HepG2 (cell line): Measurements from ENCODE around the gene PPP2R5C. TPM values are rescaled to one million over a fixed set of nuclear protein-coding genes. Genes with fewer than 3 reads are reported as not detected.

Experiments used
- ARNT2 ChIP-seq: sonication (generic); formaldehyde crosslinking; IDR thresholded peaks from 2 replicates; pipeline ENCODE4 v1.8.0; 2022; ENCODE audit warnings: mild to moderate bottlenecking, low read depth, missing genetic modification reagents, moderate library complexity
- ATF1 ChIP-seq: IDR thresholded peaks from 2 replicates; pipeline ENCODE4 v1.6.1; 2016; ENCODE audit warnings: mild to moderate bottlenecking, control low read depth
- CREM ChIP-seq, 2 experiments: sonication (generic) in 1 of 2; formaldehyde crosslinking in 1 of 2; IDR thresholded peaks; 2 replicates each; pipeline versions ENCODE4 v1.4.0 to v1.6.1; 2016 to 2020; ENCODE audit warnings: antibody characterized with exemption in 1 of 2, mild to moderate bottlenecking in 1 of 2, missing genetic modification reagents in 1 of 2
- FOXC1 ChIP-seq: sonication (generic); formaldehyde crosslinking; IDR thresholded peaks from 2 replicates; pipeline ENCODE4 v1.8.0; 2022; ENCODE audit warnings: mild to moderate bottlenecking, missing genetic modification reagents, borderline replicate concordance
- MBD4 ChIP-seq: IDR thresholded peaks from 2 replicates; pipeline ENCODE4 v1.6.1; 2012; ENCODE audit warnings: low read length, inconsistent platforms, borderline replicate concordance
- MXI1 ChIP-seq: IDR thresholded peaks from 3 replicates; pipeline ENCODE4 v1.6.1; 2012; ENCODE audit warnings: low read depth, low read length, inconsistent platforms, borderline replicate concordance
- PRPF4 ChIP-seq: fragments of 200-400 bp; formaldehyde crosslinking; IDR thresholded peaks from 2 replicates; pipeline ENCODE4 v1.6.1; 2016; ENCODE audit warnings: low read length, low read depth; ENCODE audit not compliant: poor library complexity, severe bottlenecking
- RAD21 ChIP-seq: fragments of 450-650 bp; formaldehyde crosslinking; IDR thresholded peaks from 2 replicates; pipeline ENCODE4 v1.5.0; 2020; ENCODE audit warnings: mild to moderate bottlenecking
- RFXANK ChIP-seq: IDR thresholded peaks from 2 replicates; pipeline ENCODE4 v1.6.1; 2016
- YEATS2 ChIP-seq: sonication (generic); formaldehyde crosslinking; IDR thresholded peaks from 2 replicates; pipeline ENCODE4 v1.4.0; 2020; ENCODE audit warnings: missing genetic modification reagents, borderline replicate concordance
- ZFP90 ChIP-seq: sonication (generic); formaldehyde crosslinking; IDR thresholded peaks from 2 replicates; pipeline ENCODE4 v1.8.0; 2022; ENCODE audit warnings: missing genetic modification reagents, mild to moderate bottlenecking, inconsistent platforms, borderline replicate concordance
- ZKSCAN1 ChIP-seq: fragments of 150-350 bp; IDR thresholded peaks from 2 replicates; pipeline ENCODE4 v1.6.1; 2014; ENCODE audit warnings: low read length
- ZNF256 ChIP-seq: sonication (generic); formaldehyde crosslinking; conservative IDR thresholded peaks from 2 replicates; pipeline ENCODE4 v1.4.0; 2020; ENCODE audit warnings: missing genetic modification reagents
- ZNF274 ChIP-seq: sonication (generic); formaldehyde crosslinking; IDR thresholded peaks from 2 replicates; pipeline ENCODE4 v1.5.1; 2020; ENCODE audit warnings: mild to moderate bottlenecking, missing genetic modification reagents
- ZNF329 ChIP-seq: sonication (generic); formaldehyde crosslinking; IDR thresholded peaks from 2 replicates; pipeline ENCODE4 v1.9.0; 2021; ENCODE audit warnings: low read depth, mild to moderate bottlenecking, missing genetic modification reagents
- ZNF792 ChIP-seq: IDR thresholded peaks from 2 replicates; pipeline ENCODE4 v1.6.1; 2016
- ZSCAN12 ChIP-seq: sonication (generic); formaldehyde crosslinking; IDR thresholded peaks from 2 replicates; pipeline ENCODE4 v1.9.0; 2021; ENCODE audit warnings: mild to moderate bottlenecking, missing genetic modification reagents
- polyA plus RNA-seq, 8 experiments: library from polyadenylated mRNA; depleted of rRNA in 3 of 8; stranded (reverse) in 7 of 8; unstranded in 1 of 8; fragments of >200 nt; fragmentation: Illumina TruSeq in 4 of 8; extraction: Trizol in 4 of 8; gene quantifications; 2 replicates each; pipeline versions ENCODE4 v1.2.1 to v1.2.3, GENCODE V29; 2011 to 2016; ENCODE audit warnings: low read depth in 4 of 8, missing spikeins in 1 of 8, mixed read lengths in 1 of 8; ENCODE audit not compliant: insufficient read depth in 1 of 8
- total RNA-seq, 5 experiments: library from RNA; depleted of rRNA; stranded (reverse); fragments of >200 nt; fragmentation: Illumina TruSeq; extraction: Trizol; gene quantifications; 2 replicates each; pipeline ENCODE4 v1.2.3, GENCODE V29; 2016; ENCODE audit warnings: low read depth in 1 of 5
- TF ChIP-seq, protein P1 (sequence below): sonication (generic); formaldehyde crosslinking; IDR thresholded peaks from 2 replicates; pipeline ENCODE4 v1.9.0; 2021; ENCODE audit warnings: mild to moderate bottlenecking, missing genetic modification reagents
- TF ChIP-seq, protein P2 (sequence below): sonication (generic); formaldehyde crosslinking; IDR thresholded peaks from 2 replicates; pipeline ENCODE4 v1.4.0; 2020; ENCODE audit warnings: missing genetic modification reagents
- TF ChIP-seq, protein P3 (sequence below): sonication (generic); formaldehyde crosslinking; IDR thresholded peaks from 2 replicates; pipeline ENCODE4 v1.5.1; 2020; ENCODE audit warnings: missing genetic modification reagents, mild to moderate bottlenecking, borderline replicate concordance
- TF ChIP-seq, protein P4 (sequence below): sonication (generic); formaldehyde crosslinking; IDR thresholded peaks from 2 replicates; pipeline ENCODE4 v1.4.0; 2020; ENCODE audit warnings: mild to moderate bottlenecking, missing genetic modification reagents

The PPP2R5C gene
- total and polyA plus RNA-seq, 2 of the 13 experiments (the other 11 are each of a cell fraction or from before 2014, with no cell fraction given), result 74.3 to 78.5 TPM

DNA sequence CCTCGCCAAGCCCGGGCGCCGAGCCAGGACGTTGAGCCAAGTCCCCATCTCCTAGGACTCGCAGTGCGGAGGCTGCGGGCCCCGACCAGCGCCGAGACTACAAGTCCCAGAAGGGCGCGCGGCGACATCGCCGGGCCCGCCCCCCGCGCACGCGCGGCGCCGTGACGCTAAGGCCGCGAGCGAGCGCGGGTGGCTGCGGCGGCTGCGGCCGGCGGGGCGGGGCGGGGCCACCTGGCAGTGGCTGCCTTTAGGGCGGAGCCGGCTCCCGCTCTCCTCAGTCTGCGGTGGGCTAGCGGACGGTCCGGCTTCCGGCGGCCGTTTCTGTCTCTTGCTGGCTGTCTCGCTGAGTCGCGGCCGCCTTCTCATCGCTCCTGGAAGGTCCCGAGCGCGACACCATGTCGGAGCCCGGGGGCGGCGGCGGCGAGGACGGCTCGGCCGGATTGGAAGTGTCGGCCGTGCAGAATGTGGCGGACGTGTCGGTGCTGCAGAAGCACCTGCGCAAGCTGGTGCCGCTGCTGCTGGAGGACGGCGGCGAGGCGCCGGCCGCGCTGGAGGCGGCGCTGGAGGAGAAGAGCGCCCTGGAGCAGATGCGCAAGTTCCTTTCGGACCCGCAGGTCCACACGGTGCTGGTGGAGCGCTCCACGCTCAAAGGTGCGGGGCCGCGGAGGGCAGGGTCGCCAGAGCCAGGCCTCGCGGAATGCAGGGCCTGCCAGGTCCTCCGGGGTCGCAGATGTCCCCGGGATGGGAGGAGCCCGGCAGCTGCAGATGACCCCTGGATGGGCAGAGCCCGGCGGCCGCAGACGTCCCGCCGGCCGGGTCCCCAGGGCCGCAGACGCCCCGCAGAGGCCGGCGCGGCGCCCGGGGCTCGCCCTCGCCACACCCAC is 203.0 kb downstream of the PPP2R5C start, which contains the start of gene DYNC1H1 (continued):
- TF ChIP-seq ZFP90 (CRISPR knock-in tag) (peak; percentile 42; the same call in 1 of the 2 replicates), FOXC1 (CRISPR knock-in tag) (no peak), MXI1 (0 out of 3 replicates have a peak, but pooled peaks have one; percentile 39), PRPF4 (no peak), ZNF274 (peak; percentile 76), RFXANK (CRISPR knock-in tag) (no peak), MBD4 (no peak), ZNF329 (CRISPR knock-in tag) (peak; percentile 73; the same call in 1 of the 2 replicates), ATF1 (no peak), CREM (IDR thresholded peaks at IDR 0.05) (no peak), CREM (CRISPR knock-in tag; IDR thresholded peaks at IDR 0.05) (no peak), RAD21 (CRISPR knock-in tag) (peak; percentile 44; the same call in 1 of the 2 replicates), ZSCAN12 (CRISPR knock-in tag) (no peak; the same call in 1 of the 2 replicates), ZNF792 (no peak), ARNT2 (CRISPR knock-in tag) (peak; percentile 62; the same call in 1 of the 2 replicates), ZKSCAN1 (no peak), YEATS2 (CRISPR knock-in tag) (peak; percentile 58; the same call in 1 of the 2 replicates), ZNF256 (CRISPR knock-in tag) (0 out of 2 replicates have a peak, but pooled peaks have one; percentile 18)
- TF ChIP-seq, protein P1, sequence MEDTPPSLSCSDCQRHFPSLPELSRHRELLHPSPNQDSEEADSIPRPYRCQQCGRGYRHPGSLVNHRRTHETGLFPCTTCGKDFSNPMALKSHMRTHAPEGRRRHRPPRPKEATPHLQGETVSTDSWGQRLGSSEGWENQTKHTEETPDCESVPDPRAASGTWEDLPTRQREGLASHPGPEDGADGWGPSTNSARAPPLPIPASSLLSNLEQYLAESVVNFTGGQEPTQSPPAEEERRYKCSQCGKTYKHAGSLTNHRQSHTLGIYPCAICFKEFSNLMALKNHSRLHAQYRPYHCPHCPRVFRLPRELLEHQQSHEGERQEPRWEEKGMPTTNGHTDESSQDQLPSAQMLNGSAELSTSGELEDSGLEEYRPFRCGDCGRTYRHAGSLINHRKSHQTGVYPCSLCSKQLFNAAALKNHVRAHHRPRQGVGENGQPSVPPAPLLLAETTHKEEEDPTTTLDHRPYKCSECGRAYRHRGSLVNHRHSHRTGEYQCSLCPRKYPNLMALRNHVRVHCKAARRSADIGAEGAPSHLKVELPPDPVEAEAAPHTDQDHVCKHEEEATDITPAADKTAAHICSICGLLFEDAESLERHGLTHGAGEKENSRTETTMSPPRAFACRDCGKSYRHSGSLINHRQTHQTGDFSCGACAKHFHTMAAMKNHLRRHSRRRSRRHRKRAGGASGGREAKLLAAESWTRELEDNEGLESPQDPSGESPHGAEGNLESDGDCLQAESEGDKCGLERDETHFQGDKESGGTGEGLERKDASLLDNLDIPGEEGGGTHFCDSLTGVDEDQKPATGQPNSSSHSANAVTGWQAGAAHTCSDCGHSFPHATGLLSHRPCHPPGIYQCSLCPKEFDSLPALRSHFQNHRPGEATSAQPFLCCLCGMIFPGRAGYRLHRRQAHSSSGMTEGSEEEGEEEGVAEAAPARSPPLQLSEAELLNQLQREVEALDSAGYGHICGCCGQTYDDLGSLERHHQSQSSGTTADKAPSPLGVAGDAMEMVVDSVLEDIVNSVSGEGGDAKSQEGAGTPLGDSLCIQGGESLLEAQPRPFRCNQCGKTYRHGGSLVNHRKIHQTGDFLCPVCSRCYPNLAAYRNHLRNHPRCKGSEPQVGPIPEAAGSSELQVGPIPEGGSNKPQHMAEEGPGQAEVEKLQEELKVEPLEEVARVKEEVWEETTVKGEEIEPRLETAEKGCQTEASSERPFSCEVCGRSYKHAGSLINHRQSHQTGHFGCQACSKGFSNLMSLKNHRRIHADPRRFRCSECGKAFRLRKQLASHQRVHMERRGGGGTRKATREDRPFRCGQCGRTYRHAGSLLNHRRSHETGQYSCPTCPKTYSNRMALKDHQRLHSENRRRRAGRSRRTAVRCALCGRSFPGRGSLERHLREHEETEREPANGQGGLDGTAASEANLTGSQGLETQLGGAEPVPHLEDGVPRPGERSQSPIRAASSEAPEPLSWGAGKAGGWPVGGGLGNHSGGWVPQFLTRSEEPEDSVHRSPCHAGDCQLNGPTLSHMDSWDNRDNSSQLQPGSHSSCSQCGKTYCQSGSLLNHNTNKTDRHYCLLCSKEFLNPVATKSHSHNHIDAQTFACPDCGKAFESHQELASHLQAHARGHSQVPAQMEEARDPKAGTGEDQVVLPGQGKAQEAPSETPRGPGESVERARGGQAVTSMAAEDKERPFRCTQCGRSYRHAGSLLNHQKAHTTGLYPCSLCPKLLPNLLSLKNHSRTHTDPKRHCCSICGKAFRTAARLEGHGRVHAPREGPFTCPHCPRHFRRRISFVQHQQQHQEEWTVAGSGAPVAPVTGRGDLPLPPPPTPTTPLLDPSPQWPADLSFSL (CRISPR knock-in tag), result 0 out of 2 replicates have a peak, but pooled peaks have one; percentile 12
- TF ChIP-seq, protein P2, sequence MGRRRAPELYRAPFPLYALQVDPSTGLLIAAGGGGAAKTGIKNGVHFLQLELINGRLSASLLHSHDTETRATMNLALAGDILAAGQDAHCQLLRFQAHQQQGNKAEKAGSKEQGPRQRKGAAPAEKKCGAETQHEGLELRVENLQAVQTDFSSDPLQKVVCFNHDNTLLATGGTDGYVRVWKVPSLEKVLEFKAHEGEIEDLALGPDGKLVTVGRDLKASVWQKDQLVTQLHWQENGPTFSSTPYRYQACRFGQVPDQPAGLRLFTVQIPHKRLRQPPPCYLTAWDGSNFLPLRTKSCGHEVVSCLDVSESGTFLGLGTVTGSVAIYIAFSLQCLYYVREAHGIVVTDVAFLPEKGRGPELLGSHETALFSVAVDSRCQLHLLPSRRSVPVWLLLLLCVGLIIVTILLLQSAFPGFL (CRISPR knock-in tag), result peak; percentile 80; the same call in 1 of the 2 replicates
- TF ChIP-seq, protein P3, sequence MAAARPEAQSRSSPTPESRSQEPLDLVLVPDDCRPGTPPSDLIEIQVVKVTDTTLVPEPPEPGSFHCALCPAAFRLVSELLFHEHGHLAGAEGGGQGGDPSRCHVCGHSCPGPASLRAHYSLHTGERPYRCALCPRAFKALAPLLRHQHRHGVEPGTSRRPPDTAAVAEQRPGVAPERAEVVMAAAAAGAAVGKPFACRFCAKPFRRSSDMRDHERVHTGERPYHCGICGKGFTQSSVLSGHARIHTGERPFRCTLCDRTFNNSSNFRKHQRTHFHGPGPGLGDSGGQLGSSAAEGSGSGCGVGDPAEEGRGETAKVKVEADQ (CRISPR knock-in tag), result 0 out of 2 replicates have a peak, but pooled peaks have one; percentile 39
- TF ChIP-seq, protein P4, sequence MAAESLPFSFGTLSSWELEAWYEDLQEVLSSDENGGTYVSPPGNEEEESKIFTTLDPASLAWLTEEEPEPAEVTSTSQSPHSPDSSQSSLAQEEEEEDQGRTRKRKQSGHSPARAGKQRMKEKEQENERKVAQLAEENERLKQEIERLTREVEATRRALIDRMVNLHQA (CRISPR knock-in tag), result no peak
